Small intestine (tissue), 7 donors: ENCODE data around the gene UPF1. TPM values are rescaled to one million over a fixed set of nuclear protein-coding genes. Genes with fewer than 3 reads are reported as not detected.

ENCODE experiments used
- DNase-seq, 2 donors: peaks; one replicate each; pipeline versions ENCODE4 v3.0.0 to v3.0.0-alpha.2; 2013
- FAIRE-seq: peaks from 2 replicates; lab custom pipeline; 2012; peaks lifted over from hg19 to GRCh38; lab: Jason Lieb, UNC
- H3K27ac ChIP-seq, 3 donors: one replicate each; pipeline ENCODE4 v1.5.1; 2013; ENCODE audit warnings: low read length in 2 of 3, mild to moderate bottlenecking in 2 of 3, control low read depth in 1 of 3, inconsistent platforms in 1 of 3, low read depth in 1 of 3, moderate library complexity in 1 of 3
- H3K27me3 ChIP-seq, 3 donors: one replicate each; pipeline ENCODE4 v1.6.1; 2013; ENCODE audit warnings: low read length in 3 of 3, inconsistent platforms in 1 of 3; ENCODE audit not compliant: control insufficient read depth in 3 of 3, insufficient read depth in 3 of 3
- H3K36me3 ChIP-seq, 3 donors: one replicate each; pipeline ENCODE4 v1.6.1; 2013; ENCODE audit warnings: low read length in 3 of 3, inconsistent platforms in 1 of 3, low read depth in 1 of 3, mild to moderate bottlenecking in 1 of 3, moderate library complexity in 1 of 3; ENCODE audit not compliant: control insufficient read depth in 3 of 3, insufficient read depth in 2 of 3
- H3K4me1 ChIP-seq, 3 donors: one replicate each; pipeline ENCODE4 v1.6.1; 2013; ENCODE audit warnings: low read length in 2 of 3, inconsistent platforms in 1 of 3, low read depth in 1 of 3, mild to moderate bottlenecking in 1 of 3, moderate library complexity in 1 of 3; ENCODE audit not compliant: control insufficient read depth in 3 of 3, insufficient read depth in 2 of 3
- H3K4me3 ChIP-seq, 3 donors: one replicate each; pipeline ENCODE4 v1.5.1; 2013; ENCODE audit warnings: low read length in 3 of 3, control low read depth in 1 of 3, inconsistent platforms in 1 of 3, low read depth in 1 of 3, mild to moderate bottlenecking in 1 of 3, moderate library complexity in 1 of 3
- H3K9me3 ChIP-seq, 2 donors: one replicate each; pipeline ENCODE4 v1.6.1; 2013; ENCODE audit warnings: low read depth in 1 of 2, low read length in 1 of 2; ENCODE audit not compliant: control insufficient read depth in 2 of 2, insufficient read depth in 1 of 2
- WGBS, 3 donors: extraction: QIAGEN DNeasy Blood & Tissue Kit; methylation state at CpG; one replicate each; pipeline ENCODE4 v1.1.7; 2013; 5-methylcytosine and 5-hydroxymethylcytosine counted together
- polyA plus RNA-seq, 4 donors: library from polyadenylated mRNA; stranded (reverse) in 3 of 4; unstranded in 1 of 4; fragments of 200-250 nt in 3 of 4; fragments of 120-200 nt in 1 of 4; gene quantifications; one replicate each; pipeline versions ENCODE4 v1.2.1 to v1.2.3, GENCODE V29; 2013
- donor health status: healthy with polysubstance abuse.
- donor health status: control.
- donor health status: control.
- donor health status: Bipolar disorder and iron deficiency.
- donor health status: healthy.

Gene UPF1
- polyA plus RNA-seq, 4 donors = 37.6 to 55.1 (median 41.8) TPM

DNA sequence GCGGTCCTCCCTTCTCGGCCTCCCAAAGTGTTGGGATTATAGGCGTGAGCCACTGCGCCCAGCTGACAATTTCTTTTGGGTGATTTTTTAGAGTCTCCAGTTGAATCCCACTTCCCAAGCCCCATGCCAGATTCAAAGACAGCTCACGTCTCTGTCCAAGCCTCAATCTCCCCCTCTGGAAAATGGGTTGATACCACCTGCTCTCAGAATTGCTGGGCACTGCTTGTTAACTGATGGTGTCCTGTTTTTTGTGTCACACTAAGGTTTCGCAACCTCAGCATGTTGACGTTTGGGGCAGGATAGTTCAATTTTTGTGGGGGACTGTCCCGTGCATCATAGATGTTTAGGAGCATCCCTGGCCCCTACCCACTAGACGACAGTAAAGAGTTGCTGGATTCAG, 14.2 kb upstream of the UPF1 start:
- Histone ChIP-seq H3K27ac (no peak overlapping the region), H3K27me3 (peaks cover 0 to 2% (median 0%) of the 10 kb centered on the region in 3 donors), H3K4me3 (no peak overlapping the region), H3K36me3 (no peaks in the 10 kb centered on the region), H3K4me1 (no peaks in the 10 kb centered on the region), H3K9me3 (no peaks in the 10 kb centered on the region)
- DNase-seq (no peak), FAIRE-seq (no peak)
- WGBS, 3 donors = 81 to 82% (median 82%) methylated on average over 9 of the region's 9 CpGs

DNA sequence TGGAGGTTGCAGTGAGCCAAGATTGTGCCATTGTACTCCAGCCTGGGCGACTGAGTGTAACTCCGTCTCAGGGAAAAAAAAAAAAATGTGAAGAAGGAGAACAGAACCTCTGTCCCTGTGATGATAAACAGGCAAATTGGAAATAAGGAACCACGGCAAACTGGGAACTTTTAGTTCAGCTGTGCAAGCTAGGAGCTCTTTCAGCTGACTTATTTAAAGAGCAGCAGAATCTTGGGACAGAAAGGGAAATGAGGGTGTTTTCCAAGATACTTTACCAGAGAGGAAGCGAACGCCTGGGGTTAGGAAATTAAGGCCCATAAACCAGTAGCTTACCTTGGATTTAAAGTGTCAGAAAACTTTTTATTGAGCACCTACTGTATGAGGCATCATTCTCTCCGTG, 3.0 kb upstream of the UPF1 start:
- Histone ChIP-seq H3K9me3 (peaks cover 0 to 9% of the 10 kb centered on the region in 2 donors), H3K36me3 (peaks cover 0 to 3% (median 0%) of the 10 kb centered on the region in 3 donors), H3K4me1 (no peaks in the 10 kb centered on the region), H3K27me3 (no peaks in the 10 kb centered on the region), H3K27ac (no peak overlapping the region), H3K4me3 (no peak overlapping the region)
- DNase-seq = no peak
- no peak for FAIRE-seq
- WGBS, 3 donors = 62 to 69% (median 66%) methylated on average over 6 of the region's 6 CpGs

GRCh38 chr19:18830488-18830887, 1.3 kb upstream of the UPF1 start:
- Histone ChIP-seq H3K27me3 (no peaks in the 10 kb centered on the region), H3K36me3 (peaks cover 0 to 10% (median 0%) of the 10 kb centered on the region in 3 donors), H3K4me1 (peaks cover 0 to 8% (median 5%) of the 10 kb centered on the region in 3 donors), H3K27ac (no peak overlapping the region), H3K4me3 (no peak overlapping the region), H3K9me3 (peaks cover 0 to 9% of the 10 kb centered on the region in 2 donors)
- no peak for DNase-seq
- 86 to 90% (median 87%) methylated on average over 2 of the region's 2 CpGs for WGBS, 3 donors
- no peak for FAIRE-seq

DNA sequence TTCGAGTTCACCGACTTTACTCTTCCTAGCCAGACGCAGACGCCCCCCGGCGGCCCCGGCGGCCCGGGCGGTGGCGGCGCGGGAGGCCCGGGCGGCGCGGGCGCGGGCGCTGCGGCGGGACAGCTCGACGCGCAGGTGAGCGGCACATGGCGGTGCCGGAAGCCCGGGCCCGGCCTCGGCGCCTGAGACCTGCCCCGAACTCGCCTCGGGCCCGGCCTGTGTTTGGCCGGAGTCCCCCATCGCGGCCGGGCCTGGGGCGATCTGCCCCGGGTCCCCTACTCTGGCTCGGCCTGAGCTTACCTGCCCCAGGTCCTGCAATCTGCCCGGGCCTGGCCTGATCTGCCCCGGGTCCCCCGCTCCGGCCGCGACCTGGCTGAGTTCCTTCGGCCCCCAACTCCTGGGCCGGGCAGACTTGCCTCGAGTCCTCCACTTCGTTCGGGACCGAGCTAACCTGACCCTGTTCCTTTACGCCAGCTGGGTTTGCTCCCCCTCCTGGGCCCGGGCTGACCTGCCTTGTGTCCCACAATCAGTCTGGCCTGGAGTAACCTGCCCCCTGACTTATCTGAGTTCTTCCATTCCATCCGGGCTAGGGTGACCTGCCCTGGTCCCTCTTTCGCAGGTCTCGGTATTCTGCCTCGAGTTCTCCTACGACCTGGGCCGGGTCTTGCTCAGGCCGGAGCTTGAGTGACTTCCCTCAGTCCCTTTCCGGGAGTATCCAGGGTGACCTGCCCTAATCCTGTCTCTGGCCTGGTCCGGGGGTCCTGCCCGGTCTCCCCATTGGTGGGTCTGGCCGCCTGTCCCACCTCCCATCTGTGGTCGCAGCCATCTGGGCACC, 764 bp downstream of the UPF1 start:
- WGBS, 3 donors = 0% methylated on average over 47 to 69 of the region's 69 CpGs
- Histone ChIP-seq H3K4me3 (peak overlapping the region; percentile 90 to 97 (median 94)), H3K4me1 (peaks cover 2 to 25% (median 5%) of the 10 kb centered on the region in 3 donors), H3K36me3 (peaks cover 0 to 26% (median 0%) of the 10 kb centered on the region in 3 donors), H3K27ac (peak overlapping the region; percentile 81 to 93 (median 87)), H3K9me3 (no peaks in the 10 kb centered on the region), H3K27me3 (no peaks in the 10 kb centered on the region)
- DNase-seq (peak; percentile 37 to 67), FAIRE-seq (no peak)

GRCh38 chr19:18833141-18833476, 1.4 kb downstream of the UPF1 start:
- H3K36me3 ChIP-seq = peaks cover 0 to 32% (median 0%) of the 10 kb centered on the region in 3 donors
- peak overlapping the region; percentile 57 to 87 (median 81) for H3K27ac ChIP-seq
- H3K27me3 ChIP-seq = no peaks in the 10 kb centered on the region
- FAIRE-seq = no peak
- peak overlapping the region; percentile 90 to 97 (median 94) for H3K4me3 ChIP-seq
- WGBS, 3 donors = 0 to 3% (median 1%) methylated on average over 9 of the region's 9 CpGs
- H3K4me1 ChIP-seq = peaks cover 2 to 25% (median 5%) of the 10 kb centered on the region in 3 donors
- no peaks in the 10 kb centered on the region for H3K9me3 ChIP-seq
- DNase-seq = peak in 1 of 2 donors; percentile 19

DNA sequence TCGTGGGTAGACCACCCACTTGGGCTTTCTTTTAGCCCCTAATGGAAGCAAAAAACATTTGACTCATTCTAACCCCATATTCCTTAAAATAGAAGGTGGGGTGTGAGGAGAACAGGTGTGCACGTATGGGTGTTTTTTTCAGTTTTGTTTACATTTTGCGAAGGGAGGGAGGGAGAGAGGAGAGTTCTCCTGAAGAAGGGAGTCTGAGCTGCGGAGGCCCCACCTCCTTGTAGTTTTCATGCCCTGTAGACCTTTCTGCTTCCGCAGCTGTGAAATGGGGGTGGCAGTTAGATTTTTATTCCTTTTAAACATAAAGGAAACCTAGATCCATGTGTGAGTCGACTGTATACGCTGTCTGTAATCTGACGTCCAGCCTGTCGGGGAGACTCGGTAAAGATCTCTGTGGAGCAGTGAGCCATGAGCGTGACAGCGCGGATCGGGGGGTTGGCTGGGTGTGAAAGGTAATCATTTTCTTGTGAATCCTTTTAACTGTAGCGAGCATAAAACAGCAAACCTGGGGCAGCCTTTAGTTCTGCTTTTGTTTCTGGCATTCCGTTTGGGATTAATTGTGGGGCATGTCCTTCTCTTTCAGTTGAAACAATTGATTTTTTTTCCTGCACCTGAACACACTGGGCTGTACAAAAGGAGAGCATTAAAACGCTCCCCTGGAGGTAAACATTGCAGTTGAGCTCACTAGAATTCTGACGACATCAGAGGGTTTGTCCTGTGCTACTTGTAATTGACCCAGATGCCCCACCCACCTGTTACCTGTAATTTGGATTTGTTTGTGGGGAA, 2.3 kb downstream of the UPF1 start:
- DNase-seq = peak; percentile 61 to 71
- no peaks in the 10 kb centered on the region for H3K9me3 ChIP-seq
- H3K27ac ChIP-seq = peak overlapping the region; percentile 24 to 78 (median 25)
- peaks cover 0 to 33% (median 0%) of the 10 kb centered on the region in 3 donors for H3K36me3 ChIP-seq
- no peaks in the 10 kb centered on the region for H3K27me3 ChIP-seq
- WGBS, 3 donors = 5 to 21% (median 7%) methylated on average over 18 of the region's 18 CpGs
- no peak for FAIRE-seq
- peak overlapping the region; percentile 90 to 97 (median 94) for H3K4me3 ChIP-seq
- peaks cover 2 to 28% (median 7%) of the 10 kb centered on the region in 3 donors for H3K4me1 ChIP-seq

DNA sequence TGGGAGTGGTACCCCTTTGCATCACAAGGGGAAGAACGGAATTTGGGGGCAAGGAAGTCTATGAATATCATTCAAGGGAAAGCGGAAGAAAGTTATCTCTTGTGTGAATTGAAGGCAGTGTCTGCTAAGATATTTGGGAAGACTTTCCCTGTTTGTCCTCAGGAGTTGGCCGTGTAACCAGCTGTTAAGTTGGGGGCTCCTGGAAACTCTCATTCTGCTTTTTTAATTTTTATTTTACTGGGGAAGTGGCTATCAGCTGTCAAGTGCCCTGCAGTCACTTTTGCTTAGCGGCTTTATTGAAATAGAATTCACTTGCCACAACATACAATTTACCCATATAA, 2.9 kb downstream of the UPF1 start:
- FAIRE-seq = no peak
- H3K9me3 ChIP-seq = no peaks in the 10 kb centered on the region
- no peak for DNase-seq
- H3K27me3 ChIP-seq = no peaks in the 10 kb centered on the region
- peak overlapping the region in 2 of 3 donors; percentile 25 to 78 for H3K27ac ChIP-seq
- 18 to 55% (median 43%) methylated on average over 4 of the region's 4 CpGs for WGBS, 3 donors
- H3K36me3 ChIP-seq = peaks cover 0 to 38% (median 0%) of the 10 kb centered on the region in 3 donors
- H3K4me3 ChIP-seq = peak overlapping the region in 2 of 3 donors; percentile 94 to 97
- peaks cover 4 to 33% (median 10%) of the 10 kb centered on the region in 3 donors for H3K4me1 ChIP-seq
